ENCODE data around the gene POLR3B. TPM values are rescaled to one million over a fixed set of nuclear protein-coding genes. Genes with fewer than 3 reads are reported as not detected.

POLR3B gene
- total and polyA plus RNA-seq, 2 of the 13 experiments (the other 11 are each of a cell fraction or from before 2014, with no cell fraction given) = 4.8 to 13.1 TPM

- intact Hi-C loops (cut with micrococcal nuclease; ENCODE audit: unreplicated experiment) (no loop called here), in situ Hi-C loops (cut with HindIII; ENCODE audit: extremely low pct_ligation_motif_present, low pct_unique_long_range_greater_than_20kb) (no loop called here)
- FAIRE-seq (no peak), DNase-seq (ENCODE audit: low spot score) (no peak), ATAC-seq (no peak)
- ChIA-PET POLR2A (no interaction called here), CTCF (ENCODE audit: low intra/inter-chr PET ratio, low total read pairs) (no interaction called here)
- Histone ChIP-seq H3K27ac (ENCODE audit: extremely low read length, insufficient read depth, low read length) (no peak overlapping the region), H3K9me3 (ENCODE audit: low read length) (no peaks in the 10 kb centered on the region), H2AFZ (ENCODE audit: low read length) (no peak overlapping the region), H3K4me2 (ENCODE audit: low read depth, low read length) (no peak overlapping the region), H4K20me1 (ENCODE audit: insufficient read depth, low read length) (no peaks in the 10 kb centered on the region), H3K9ac (ENCODE audit: insufficient read depth, low read depth, low read length) (no peak overlapping the region), H3K4me1 (ENCODE audit: insufficient read depth, low read length) (peaks cover 65% of the 10 kb centered on the region), H3K79me2 (ENCODE audit: insufficient read depth, low read length) (peaks cover 2% of the 10 kb centered on the region), H3K4me3 (replicated peaks in 1 of 3; ENCODE audit: insufficient read depth in 1 of 3, low read depth in 2 of 3, low read length in 3 of 3) (no peak overlapping the region), H3K27me3 (ENCODE audit: control insufficient read depth in 1 of 2, insufficient read depth in 2 of 2, low read length in 2 of 2) (no peaks in the 10 kb centered on the region), H3K36me3 (replicated peaks in 1 of 2; ENCODE audit: control insufficient read depth in 1 of 2, insufficient read depth in 2 of 2, low read length in 2 of 2) (no peaks in the 10 kb centered on the region)
- 95% methylated on average over 1 of the region's 1 CpG for WGBS (ENCODE audit: low lambda C conversion rate)
- no peak for TF ChIP-seq ZNF598 (CRISPR knock-in tag; IDR thresholded peaks at IDR 0.05; ENCODE audit: borderline replicate concordance)
- TF ChIP-seq ZNF414 (CRISPR knock-in tag; IDR thresholded peaks at IDR 0.05) = no peak
- no peak for TF ChIP-seq ZNF335 (CRISPR knock-in tag; IDR thresholded peaks at IDR 0.05)
- no peak for TF ChIP-seq ZNF10 (CRISPR knock-in tag; IDR thresholded peaks at IDR 0.05; ENCODE audit: borderline replicate concordance, low read depth)
- no peak for TF ChIP-seq BATF2 (CRISPR knock-in tag; IDR thresholded peaks at IDR 0.05)
- TF ChIP-seq ZNF142 (CRISPR knock-in tag; IDR thresholded peaks at IDR 0.05) = no peak
- TF ChIP-seq ZNF224 (CRISPR knock-in tag; IDR thresholded peaks at IDR 0.05) = no peak
- TF ChIP-seq WIZ (CRISPR knock-in tag; IDR thresholded peaks at IDR 0.05) = no peak
- TF ChIP-seq KDM5B (CRISPR knock-in tag; IDR thresholded peaks at IDR 0.05; ENCODE audit: borderline replicate concordance) = no peak
- TF ChIP-seq NFYC (CRISPR knock-in tag; IDR thresholded peaks at IDR 0.05) = no peak
- TF ChIP-seq MXD4 (CRISPR knock-in tag; IDR thresholded peaks at IDR 0.05) = no peak
- TF ChIP-seq MTF1 (CRISPR knock-in tag; IDR thresholded peaks at IDR 0.05) = no peak
- BruUV-seq (replicated peaks) = no TSS peak
These were observed 49.4 kb upstream of the POLR3B start for GRCh38 chr12:106308121-106308520.
